GM18873 (cell line): Measurements from ENCODE around the gene ZNF280B.
"Not testable (repeated sequence)": the region's sequence is repeated elsewhere in the genome, so short reads cannot be mapped to it uniquely, and the experiment has no call there.

Source experiments
- ATAC-seq: cut with Tn5 transposase; IDR thresholded peaks from one replicate; pipeline ENCODE4 v1.9.1; 2021; ENCODE audit warnings: mild to moderate bottlenecking, moderate library complexity, moderate number of reproducible peaks; ENCODE audit not compliant: unreplicated experiment, low FRiP score

Gene ZNF280B

GRCh38 chr22:22536515-22536914 is 28.0 kb upstream of the ZNF280B start:
- no peak for ATAC-seq

- ATAC-seq = no peak
These were observed 27.1 kb upstream of the ZNF280B start for GRCh38 chr22:22535662-22536061.

GRCh38 chr22:22534604-22535415 is 26.3 kb upstream of the ZNF280B start:
- no peak for ATAC-seq

GRCh38 chr22:22533863-22534262 is 25.3 kb upstream of the ZNF280B start:
- no peak for ATAC-seq

GRCh38 chr22:22533417-22533816 is 24.9 kb upstream of the ZNF280B start:
- no peak for ATAC-seq

- not testable (repeated sequence) for ATAC-seq
These were observed 24.1 kb upstream of the ZNF280B start for GRCh38 chr22:22532547-22533071.

- no peak for ATAC-seq
These were observed 23.4 kb upstream of the ZNF280B start for GRCh38 chr22:22531770-22532546.

- ATAC-seq = no peak
These were observed 20.2 kb upstream of the ZNF280B start for GRCh38 chr22:22528780-22529179.

- ATAC-seq = no peak
These were observed 18.8 kb upstream of the ZNF280B start for GRCh38 chr22:22527312-22527711.

GRCh38 chr22:22526125-22526912 is 17.8 kb upstream of the ZNF280B start:
- no peak for ATAC-seq

- ATAC-seq = no peak
These were observed 15.0 kb upstream of the ZNF280B start for GRCh38 chr22:22523494-22523893.

- ATAC-seq = no peak
These were observed 13.1 kb upstream of the ZNF280B start for GRCh38 chr22:22521631-22522030.

- ATAC-seq = no peak
These were observed 12.4 kb upstream of the ZNF280B start for GRCh38 chr22:22520667-22521602.

- ATAC-seq = no peak
These were observed 11.6 kb upstream of the ZNF280B start, which contains the start of gene ZNF280A for GRCh38 chr22:22520020-22520656. ZNF280A (minus strand) TSS chr22:22520270; CDS start chr22:22515630, 4,640 bp downstream.

- no peak for ATAC-seq
These were observed 11.0 kb upstream of the ZNF280B start for GRCh38 chr22:22519591-22519990.

GRCh38 chr22:22516992-22517391 is 8.4 kb upstream of the ZNF280B start:
- no peak for ATAC-seq

- ATAC-seq = no peak
These were observed 7.3 kb upstream of the ZNF280B start for GRCh38 chr22:22515890-22516289.

- not testable (repeated sequence) for ATAC-seq
These were observed 5.9 kb upstream of the ZNF280B start for GRCh38 chr22:22514431-22514830.

GRCh38 chr22:22513619-22514018 is 5.1 kb upstream of the ZNF280B start:
- ATAC-seq = no peak
